HepG2 (cell line): ENCODE data around the gene SKA2. TPM values are rescaled to one million over a fixed set of nuclear protein-coding genes. Genes with fewer than 3 reads are reported as not detected.

Source experiments
- CC2D1A ChIP-seq: sonication (generic); formaldehyde crosslinking; IDR thresholded peaks from 2 replicates; pipeline ENCODE4 v1.8.1; 2023; ENCODE audit warnings: mild to moderate bottlenecking, missing genetic modification reagents
- CSRNP1 ChIP-seq: sonication (generic); formaldehyde crosslinking; IDR thresholded peaks from 2 replicates; pipeline ENCODE4 v1.8.1; 2023; ENCODE audit warnings: mild to moderate bottlenecking, missing genetic modification reagents
- DMTF1 ChIP-seq: sonication (generic); formaldehyde crosslinking; IDR thresholded peaks from 2 replicates; pipeline ENCODE4 v1.4.0; 2020; ENCODE audit warnings: mild to moderate bottlenecking, missing genetic modification reagents
- FLYWCH1 ChIP-seq: sonication (generic); formaldehyde crosslinking; IDR thresholded peaks from 2 replicates; pipeline ENCODE4 v1.8.1; 2023; ENCODE audit warnings: mild to moderate bottlenecking, missing genetic modification reagents
- FOSL2 ChIP-seq: sonication (generic); formaldehyde crosslinking; IDR thresholded peaks from 2 replicates; pipeline ENCODE4 v1.4.0; 2020; ENCODE audit warnings: missing genetic modification reagents
- MBD4 ChIP-seq: IDR thresholded peaks from 2 replicates; pipeline ENCODE4 v1.6.1; 2012; ENCODE audit warnings: low read length, inconsistent platforms, borderline replicate concordance
- NFE2 ChIP-seq: sonication (generic); formaldehyde crosslinking; IDR thresholded peaks from 2 replicates; pipeline ENCODE4 v1.4.0; 2020; ENCODE audit warnings: missing genetic modification reagents
- PHB2 ChIP-seq: fragments of 450-650 bp; IDR thresholded peaks from 2 replicates; pipeline ENCODE4 v1.6.1; 2018; ENCODE audit not compliant: partially characterized antibody
- SRSF1 ChIP-seq: fragments of 200-400 bp; formaldehyde crosslinking; optimal IDR thresholded peaks from 2 replicates; pipeline ENCODE3; 2017; ENCODE audit warnings: mild to moderate bottlenecking, low read depth, low read length, moderate library complexity
- TARDBP ChIP-seq: sonication (generic); formaldehyde crosslinking; IDR thresholded peaks from 2 replicates; pipeline ENCODE4 v1.8.0; 2022; ENCODE audit warnings: mild to moderate bottlenecking, missing genetic modification reagents
- TOE1 ChIP-seq: sonication (generic); formaldehyde crosslinking; IDR thresholded peaks from 2 replicates; pipeline ENCODE4 v1.4.0; 2020; ENCODE audit warnings: mild to moderate bottlenecking, missing genetic modification reagents
- ZNF280B ChIP-seq: sonication (generic); formaldehyde crosslinking; IDR thresholded peaks from 2 replicates; pipeline ENCODE4 v1.5.0; 2020; ENCODE audit warnings: missing genetic modification reagents, mild to moderate bottlenecking, borderline replicate concordance
- ZNF383 ChIP-seq: sonication (generic); formaldehyde crosslinking; IDR thresholded peaks from 2 replicates; pipeline ENCODE4 v1.4.0; 2020; ENCODE audit warnings: missing genetic modification reagents, mild to moderate bottlenecking, borderline replicate concordance
- ZNF589 ChIP-seq: sonication (generic); formaldehyde crosslinking; conservative IDR thresholded peaks from 2 replicates; pipeline ENCODE4 v1.8.0; 2022; ENCODE audit warnings: mild to moderate bottlenecking, moderate library complexity, missing genetic modification reagents
- ZNF691 ChIP-seq: sonication (generic); formaldehyde crosslinking; IDR thresholded peaks from 2 replicates; pipeline ENCODE4 v1.4.0; 2020; ENCODE audit warnings: missing genetic modification reagents, low read depth, mild to moderate bottlenecking, borderline replicate concordance
- ZNF709 ChIP-seq: sonication (generic); formaldehyde crosslinking; IDR thresholded peaks from 2 replicates; pipeline ENCODE4 v1.5.0; 2020; ENCODE audit warnings: mild to moderate bottlenecking, missing genetic modification reagents
- ZNF775 ChIP-seq: sonication (generic); formaldehyde crosslinking; IDR thresholded peaks from 2 replicates; pipeline ENCODE4 v1.4.0; 2020; ENCODE audit warnings: missing genetic modification reagents, mild to moderate bottlenecking, moderate library complexity, borderline replicate concordance
- polyA plus RNA-seq, 8 experiments: library from polyadenylated mRNA; depleted of rRNA in 3 of 8; stranded (reverse) in 7 of 8; unstranded in 1 of 8; fragments of >200 nt; fragmentation: Illumina TruSeq in 4 of 8; extraction: Trizol in 4 of 8; gene quantifications; 2 replicates each; pipeline versions ENCODE4 v1.2.1 to v1.2.3, GENCODE V29; 2011 to 2016; ENCODE audit warnings: low read depth in 4 of 8, missing spikeins in 1 of 8, mixed read lengths in 1 of 8; ENCODE audit not compliant: insufficient read depth in 1 of 8
- total RNA-seq, 5 experiments: library from RNA; depleted of rRNA; stranded (reverse); fragments of >200 nt; fragmentation: Illumina TruSeq; extraction: Trizol; gene quantifications; 2 replicates each; pipeline ENCODE4 v1.2.3, GENCODE V29; 2016; ENCODE audit warnings: low read depth in 1 of 5
- TF ChIP-seq, protein P1 (sequence below): sonication (generic); formaldehyde crosslinking; IDR thresholded peaks from 2 replicates; pipeline ENCODE4 v1.4.0; 2020; ENCODE audit warnings: missing genetic modification reagents
- TF ChIP-seq, protein P2 (sequence below): sonication (generic); formaldehyde crosslinking; IDR thresholded peaks from 2 replicates; pipeline ENCODE4 v1.8.1; 2022; ENCODE audit warnings: low read depth, mild to moderate bottlenecking, missing genetic modification reagents

SKA2 gene
- total and polyA plus RNA-seq, 2 of the 13 experiments (the other 11 are each of a cell fraction or from before 2014, with no cell fraction given) = 18.6 to 91.8 TPM

DNA sequence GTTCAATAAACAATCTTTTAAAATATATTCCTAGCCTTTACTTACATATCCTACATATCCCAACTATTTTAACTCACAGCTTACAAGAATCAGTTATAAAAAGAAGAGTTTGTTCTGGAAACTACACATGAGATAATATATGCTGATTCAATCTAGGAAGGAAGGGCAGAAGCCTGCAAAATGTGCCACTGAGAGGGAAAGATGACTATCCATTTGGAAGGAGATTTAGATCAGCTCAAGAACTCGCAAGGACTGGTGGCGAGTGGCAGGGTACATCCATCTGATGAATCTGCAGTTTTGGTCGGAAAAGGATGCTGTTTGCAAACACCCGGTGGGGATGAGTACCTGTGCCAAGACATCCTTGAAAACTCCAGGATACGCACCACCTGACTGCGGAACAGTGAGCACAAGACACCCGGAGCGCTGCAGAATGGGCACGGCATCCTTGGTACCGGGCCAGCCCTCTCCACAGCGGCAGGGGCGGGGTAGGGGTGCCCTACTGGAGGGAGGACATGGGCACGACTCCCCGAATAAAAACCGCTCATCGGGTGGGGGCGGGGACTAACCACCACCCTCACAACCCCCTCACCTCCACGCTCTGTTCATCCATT is 49.0 kb downstream of the SKA2 start (continued):
- TF ChIP-seq SRSF1 (peak; percentile 80), ZNF691 (peak; percentile 78; the same call in 1 of the 2 replicates), CC2D1A (no peak), ZNF280B (0 out of 2 replicates have a peak, but pooled peaks have one; percentile 75), ZNF383 (CRISPR knock-in tag) (peak; percentile 36; the same call in 1 of the 2 replicates), FOSL2 (CRISPR knock-in tag) (no peak), ZNF775 (CRISPR knock-in tag) (0 out of 2 replicates have a peak, but pooled peaks have one; percentile 60), CSRNP1 (CRISPR knock-in tag) (0 out of 2 replicates have a peak, but pooled peaks have one; percentile 8), ZNF709 (CRISPR knock-in tag) (peak; percentile 28; the same call in 1 of the 2 replicates), PHB2 (no peak), FLYWCH1 (CRISPR knock-in tag) (peak; percentile 31; the same call in 1 of the 2 replicates), TOE1 (no peak), TARDBP (no peak), DMTF1 (no peak), NFE2 (CRISPR knock-in tag) (no peak), MBD4 (no peak), ZNF589 (CRISPR knock-in tag) (no peak)
- TF ChIP-seq, protein P1, sequence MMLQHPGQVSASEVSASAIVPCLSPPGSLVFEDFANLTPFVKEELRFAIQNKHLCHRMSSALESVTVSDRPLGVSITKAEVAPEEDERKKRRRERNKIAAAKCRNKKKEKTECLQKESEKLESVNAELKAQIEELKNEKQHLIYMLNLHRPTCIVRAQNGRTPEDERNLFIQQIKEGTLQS (CRISPR knock-in tag) = 0 out of 2 replicates have a peak, but pooled peaks have one; percentile 6
- TF ChIP-seq, protein P2, sequence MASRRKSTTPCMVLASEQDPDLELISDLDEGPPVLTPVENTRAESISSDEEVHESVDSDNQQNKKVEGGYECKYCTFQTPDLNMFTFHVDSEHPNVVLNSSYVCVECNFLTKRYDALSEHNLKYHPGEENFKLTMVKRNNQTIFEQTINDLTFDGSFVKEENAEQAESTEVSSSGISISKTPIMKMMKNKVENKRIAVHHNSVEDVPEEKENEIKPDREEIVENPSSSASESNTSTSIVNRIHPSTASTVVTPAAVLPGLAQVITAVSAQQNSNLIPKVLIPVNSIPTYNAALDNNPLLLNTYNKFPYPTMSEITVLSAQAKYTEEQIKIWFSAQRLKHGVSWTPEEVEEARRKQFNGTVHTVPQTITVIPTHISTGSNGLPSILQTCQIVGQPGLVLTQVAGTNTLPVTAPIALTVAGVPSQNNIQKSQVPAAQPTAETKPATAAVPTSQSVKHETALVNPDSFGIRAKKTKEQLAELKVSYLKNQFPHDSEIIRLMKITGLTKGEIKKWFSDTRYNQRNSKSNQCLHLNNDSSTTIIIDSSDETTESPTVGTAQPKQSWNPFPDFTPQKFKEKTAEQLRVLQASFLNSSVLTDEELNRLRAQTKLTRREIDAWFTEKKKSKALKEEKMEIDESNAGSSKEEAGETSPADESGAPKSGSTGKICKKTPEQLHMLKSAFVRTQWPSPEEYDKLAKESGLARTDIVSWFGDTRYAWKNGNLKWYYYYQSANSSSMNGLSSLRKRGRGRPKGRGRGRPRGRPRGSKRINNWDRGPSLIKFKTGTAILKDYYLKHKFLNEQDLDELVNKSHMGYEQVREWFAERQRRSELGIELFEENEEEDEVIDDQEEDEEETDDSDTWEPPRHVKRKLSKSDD = no peak; the same call in 1 of the 2 replicates
